Small intestine (tissue), 7 donors: ENCODE data around the gene ADGRL1. TPM values are rescaled to one million over a fixed set of nuclear protein-coding genes. Genes with fewer than 3 reads are reported as not detected.

Experiments
- DNase-seq, 2 donors: peaks; one replicate each; pipeline versions ENCODE4 v3.0.0 to v3.0.0-alpha.2; 2013
- FAIRE-seq: peaks from 2 replicates; lab custom pipeline; 2012; peaks lifted over from hg19 to GRCh38; lab: Jason Lieb, UNC
- H3K27ac ChIP-seq, 3 donors: one replicate each; pipeline ENCODE4 v1.5.1; 2013; ENCODE audit warnings: low read length in 2 of 3, mild to moderate bottlenecking in 2 of 3, control low read depth in 1 of 3, inconsistent platforms in 1 of 3, low read depth in 1 of 3, moderate library complexity in 1 of 3
- H3K27me3 ChIP-seq, 3 donors: one replicate each; pipeline ENCODE4 v1.6.1; 2013; ENCODE audit warnings: low read length in 3 of 3, inconsistent platforms in 1 of 3; ENCODE audit not compliant: control insufficient read depth in 3 of 3, insufficient read depth in 3 of 3
- H3K36me3 ChIP-seq, 3 donors: one replicate each; pipeline ENCODE4 v1.6.1; 2013; ENCODE audit warnings: low read length in 3 of 3, inconsistent platforms in 1 of 3, low read depth in 1 of 3, mild to moderate bottlenecking in 1 of 3, moderate library complexity in 1 of 3; ENCODE audit not compliant: control insufficient read depth in 3 of 3, insufficient read depth in 2 of 3
- H3K4me1 ChIP-seq, 3 donors: one replicate each; pipeline ENCODE4 v1.6.1; 2013; ENCODE audit warnings: low read length in 2 of 3, inconsistent platforms in 1 of 3, low read depth in 1 of 3, mild to moderate bottlenecking in 1 of 3, moderate library complexity in 1 of 3; ENCODE audit not compliant: control insufficient read depth in 3 of 3, insufficient read depth in 2 of 3
- H3K4me3 ChIP-seq, 3 donors: one replicate each; pipeline ENCODE4 v1.5.1; 2013; ENCODE audit warnings: low read length in 3 of 3, control low read depth in 1 of 3, inconsistent platforms in 1 of 3, low read depth in 1 of 3, mild to moderate bottlenecking in 1 of 3, moderate library complexity in 1 of 3
- H3K9me3 ChIP-seq, 2 donors: one replicate each; pipeline ENCODE4 v1.6.1; 2013; ENCODE audit warnings: low read depth in 1 of 2, low read length in 1 of 2; ENCODE audit not compliant: control insufficient read depth in 2 of 2, insufficient read depth in 1 of 2
- WGBS, 3 donors: extraction: QIAGEN DNeasy Blood & Tissue Kit; methylation state at CpG; one replicate each; pipeline ENCODE4 v1.1.7; 2013; 5-methylcytosine and 5-hydroxymethylcytosine counted together
- polyA plus RNA-seq, 4 donors: library from polyadenylated mRNA; stranded (reverse) in 3 of 4; unstranded in 1 of 4; fragments of 200-250 nt in 3 of 4; fragments of 120-200 nt in 1 of 4; gene quantifications; one replicate each; pipeline versions ENCODE4 v1.2.1 to v1.2.3, GENCODE V29; 2013
- donor health status: healthy with polysubstance abuse.
- donor health status: control.
- donor health status: control.
- donor health status: Bipolar disorder and iron deficiency.
- donor health status: healthy.

ADGRL1 gene
- polyA plus RNA-seq, 4 donors, result 11.1 to 22.7 (median 15.7) TPM

- DNase-seq, result peak in 1 of 2 donors; percentile 61
- H3K27ac ChIP-seq, result peak overlapping the region in 2 of 3 donors; percentile 46 to 51
Observed at GRCh38 chr19:14116918-14117578, 88.9 kb downstream of the ADGRL1 start.

DNA sequence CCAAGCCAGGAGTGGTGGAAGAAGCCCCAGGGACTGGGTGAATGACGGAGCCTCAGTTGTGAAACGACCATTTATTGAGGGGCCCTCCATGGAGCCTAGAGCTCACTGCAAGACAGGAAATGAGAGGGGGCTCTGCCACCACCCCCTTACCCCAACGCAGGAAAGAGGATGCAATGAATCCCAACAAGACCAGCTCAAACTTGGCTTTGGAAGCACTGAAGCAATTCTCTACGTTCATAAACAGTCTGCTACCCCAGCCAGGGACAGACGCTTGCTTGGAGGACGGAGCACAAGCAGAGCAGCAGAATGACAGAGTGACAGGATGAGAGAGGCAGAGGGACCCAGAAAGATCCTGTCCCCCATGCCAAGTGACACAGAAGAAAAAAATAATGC is 89.4 kb downstream of the ADGRL1 start:
- H3K27ac ChIP-seq, result peak overlapping the region in 1 of 3 donors; percentile 36
- H3K4me3 ChIP-seq, result peak overlapping the region; percentile 87 to 93 (median 92)
- FAIRE-seq (no peak), DNase-seq (no peak)
- peaks cover 0 to 26% (median 0%) of the 10 kb centered on the region in 3 donors for H3K36me3 ChIP-seq
- H3K4me1 ChIP-seq, result peaks cover 2 to 39% (median 20%) of the 10 kb centered on the region in 3 donors
- H3K9me3 ChIP-seq, result no peaks in the 10 kb centered on the region
- 16 to 18% (median 16%) methylated on average over 6 of the region's 6 CpGs for WGBS, 3 donors
- H3K27me3 ChIP-seq, result no peaks in the 10 kb centered on the region

More at GRCh38 chr19:14116918-14117578, 88.9 kb downstream of the ADGRL1 start:
- peaks cover 0 to 21% (median 0%) of the 10 kb centered on the region in 3 donors for H3K36me3 ChIP-seq
- H3K4me1 ChIP-seq, result peaks cover 2 to 39% (median 19%) of the 10 kb centered on the region in 3 donors
- FAIRE-seq, result no peak
- peak overlapping the region; percentile 87 to 93 (median 92) for H3K4me3 ChIP-seq
- no peaks in the 10 kb centered on the region for H3K9me3 ChIP-seq
- no peaks in the 10 kb centered on the region for H3K27me3 ChIP-seq
- 0 to 1% (median 1%) methylated on average over 17 to 33 of the region's 33 CpGs for WGBS, 3 donors

- H3K4me3 ChIP-seq, result no peak overlapping the region
- peaks cover 0 to 26% (median 0%) of the 10 kb centered on the region in 3 donors for H3K36me3 ChIP-seq
- WGBS, 3 donors, result 83 to 86% (median 85%) methylated on average over 5 of the region's 5 CpGs
- H3K27ac ChIP-seq, result no peak overlapping the region
- DNase-seq (no peak), FAIRE-seq (no peak)
- no peaks in the 10 kb centered on the region for H3K27me3 ChIP-seq
- peaks cover 2 to 39% (median 20%) of the 10 kb centered on the region in 3 donors for H3K4me1 ChIP-seq
- no peaks in the 10 kb centered on the region for H3K9me3 ChIP-seq
Observed at GRCh38 chr19:14115756-14116155, 90.2 kb downstream of the ADGRL1 start.

DNA sequence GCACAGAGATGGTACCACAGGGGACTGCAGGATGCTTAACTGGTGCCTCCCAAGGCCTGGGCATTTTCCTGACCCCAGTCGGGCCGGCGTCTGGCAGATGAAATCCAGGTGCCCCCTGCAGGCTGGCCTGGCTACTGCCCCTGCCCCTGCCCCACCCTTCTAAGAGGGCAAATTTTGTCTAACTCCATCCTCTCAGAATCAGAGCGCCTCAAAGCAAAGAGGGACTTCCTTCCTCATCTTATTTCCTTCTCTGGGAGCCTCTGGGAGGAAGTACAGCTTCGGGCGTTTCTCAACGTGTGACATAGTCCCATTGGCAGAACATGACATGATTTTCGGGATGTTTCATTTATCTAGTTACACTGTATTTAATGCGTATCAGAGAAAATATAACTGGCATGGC is 91.1 kb downstream of the ADGRL1 start:
- peaks cover 2 to 38% (median 20%) of the 10 kb centered on the region in 3 donors for H3K4me1 ChIP-seq
- no peak overlapping the region for H3K4me3 ChIP-seq
- H3K27me3 ChIP-seq, result no peaks in the 10 kb centered on the region
- H3K27ac ChIP-seq, result peak overlapping the region in 1 of 3 donors; percentile 31
- DNase-seq, result peak in 1 of 2 donors; percentile 41
- no peaks in the 10 kb centered on the region for H3K9me3 ChIP-seq
- H3K36me3 ChIP-seq, result peaks cover 0 to 19% (median 0%) of the 10 kb centered on the region in 3 donors
- WGBS, 3 donors, result 33 to 43% (median 35%) methylated on average over 9 of the region's 9 CpGs
- FAIRE-seq, result no peak

DNA sequence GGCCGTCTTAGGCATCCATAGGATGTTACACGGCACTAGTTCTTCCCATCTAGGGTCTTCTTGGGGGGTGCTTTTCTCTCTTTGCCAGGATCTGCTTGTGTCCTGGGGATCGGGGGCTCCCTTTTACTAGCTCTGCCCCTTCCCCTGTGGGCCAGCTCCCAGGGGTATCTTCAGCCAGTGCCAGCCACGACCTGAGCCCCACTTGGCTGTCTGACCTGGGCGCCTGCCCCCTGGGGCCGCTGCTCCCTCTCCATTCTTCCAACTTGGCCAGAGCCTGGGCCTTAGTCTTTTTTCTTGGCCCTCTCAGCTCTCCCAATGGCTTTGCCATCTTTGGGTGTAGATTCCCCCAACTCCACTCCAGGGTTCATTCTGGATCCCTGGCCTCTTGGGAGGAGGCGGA is 91.5 kb downstream of the ADGRL1 start:
- no peak overlapping the region for H3K4me3 ChIP-seq
- H3K27ac ChIP-seq, result peak overlapping the region in 1 of 3 donors; percentile 31
- H3K27me3 ChIP-seq, result no peaks in the 10 kb centered on the region
- peaks cover 2 to 34% (median 20%) of the 10 kb centered on the region in 3 donors for H3K4me1 ChIP-seq
- FAIRE-seq (no peak), DNase-seq (no peak)
- WGBS, 3 donors, result 89 to 93% (median 92%) methylated on average over 7 of the region's 7 CpGs
- H3K36me3 ChIP-seq, result peaks cover 0 to 19% (median 0%) of the 10 kb centered on the region in 3 donors
- H3K9me3 ChIP-seq, result no peaks in the 10 kb centered on the region

GRCh38 chr19:14113762-14114414 is 92.1 kb downstream of the ADGRL1 start:
- H3K9me3 ChIP-seq, result no peaks in the 10 kb centered on the region
- WGBS, 3 donors, result 83 to 84% (median 84%) methylated on average over 18 of the region's 18 CpGs
- no peak for DNase-seq
- H3K4me1 ChIP-seq, result peaks cover 1 to 29% (median 17%) of the 10 kb centered on the region in 3 donors
- H3K36me3 ChIP-seq, result peaks cover 0 to 23% (median 0%) of the 10 kb centered on the region in 3 donors
- H3K4me3 ChIP-seq, result no peak overlapping the region
- H3K27me3 ChIP-seq, result no peaks in the 10 kb centered on the region
- FAIRE-seq, result no peak
- H3K27ac ChIP-seq, result peak overlapping the region in 1 of 3 donors; percentile 67

DNA sequence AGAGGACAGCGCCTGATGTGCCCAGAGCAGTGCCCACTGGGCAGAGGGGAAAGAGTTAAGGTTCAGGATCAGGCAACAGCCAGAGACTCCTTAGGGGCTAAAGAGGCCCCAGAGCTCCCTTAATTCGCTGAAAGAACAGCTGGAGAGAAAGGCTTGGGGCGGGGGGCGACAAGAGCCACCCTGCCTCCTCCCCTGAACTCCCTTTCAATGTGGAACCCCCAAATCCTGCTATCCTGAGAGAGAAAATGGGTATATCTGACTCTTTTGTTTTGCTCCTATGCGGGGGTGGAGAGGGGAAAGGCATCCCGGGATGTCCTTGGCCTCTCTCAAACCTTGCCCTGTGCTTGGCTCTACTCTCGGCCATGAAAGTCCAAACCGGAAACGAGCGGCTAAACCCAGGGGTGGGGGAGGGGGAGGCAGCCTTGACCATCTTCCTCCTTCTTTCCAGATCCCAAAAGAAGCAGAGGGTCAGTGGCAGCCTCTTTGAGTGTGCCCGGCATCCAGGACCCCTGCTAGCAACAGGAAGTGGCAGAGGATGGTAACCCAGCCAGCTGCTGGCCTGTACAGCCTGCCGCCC is 93.1 kb downstream of the ADGRL1 start:
- Histone ChIP-seq H3K27ac (peak overlapping the region in 2 of 3 donors; percentile 42 to 67), H3K4me1 (peaks cover 0 to 22% (median 17%) of the 10 kb centered on the region in 3 donors), H3K4me3 (no peak overlapping the region), H3K36me3 (peaks cover 0 to 25% (median 0%) of the 10 kb centered on the region in 3 donors), H3K9me3 (no peaks in the 10 kb centered on the region), H3K27me3 (no peaks in the 10 kb centered on the region)
- WGBS, 3 donors, result 52 to 66% (median 61%) methylated on average over 12 of the region's 12 CpGs
- FAIRE-seq (no peak), DNase-seq (no peak)
